H1 (cell line): Measurements from ENCODE around the gene TK2. TPM values are rescaled to one million over a fixed set of nuclear protein-coding genes. Genes with fewer than 3 reads are reported as not detected.

ENCODE experiments used
- CTCF ChIA-PET: fragments of 300-600 bp; sonication (Branson Sonifier 250); formaldehyde crosslinking; loops from one replicate; lab custom pipeline; 2021; ENCODE audit not compliant: partially characterized antibody; lab: Charles Lee
- POLR2A ChIA-PET: fragments of 300-600 bp; sonication (Branson Sonifier 250); formaldehyde crosslinking; loops from one replicate; lab custom pipeline; 2021; ENCODE audit warnings: inconsistent platforms; ENCODE audit not compliant: partially characterized antibody; lab: Charles Lee
- DNase-seq, 2 experiments: peaks; one replicate each; pipeline versions ENCODE4 v3.0.0 to v3.0.0-alpha.2; 2010 to 2022; ENCODE audit warnings: low spot score in 2 of 2, low read depth in 1 of 2, mixed read lengths in 1 of 2
- FAIRE-seq: peaks from 2 replicates; lab custom pipeline; 2011; peaks lifted over from hg19 to GRCh38; lab: Jason Lieb, UNC
- H2AFZ ChIP-seq: 2 replicates; pipeline ENCODE4 v1.8.1; 2012; ENCODE audit warnings: low read length, inconsistent platforms
- H2AK5ac ChIP-seq: 2 replicates; pipeline ENCODE4 v1.6.1; 2013; ENCODE audit warnings: low read depth, low read length
- H2BK120ac ChIP-seq: replicated peaks from 2 replicates; pipeline ENCODE3; 2013; ENCODE audit warnings: low read depth, low read length, inconsistent platforms
- H2BK12ac ChIP-seq: 2 replicates; pipeline ENCODE4 v1.6.1; 2013; ENCODE audit warnings: low read depth, low read length
- H2BK15ac ChIP-seq: 2 replicates; pipeline ENCODE4 v1.6.1; 2013; ENCODE audit warnings: low read length
- H2BK20ac ChIP-seq: 2 replicates; pipeline ENCODE4 v1.6.1; 2013; ENCODE audit warnings: low read length
- H2BK5ac ChIP-seq: 2 replicates; pipeline ENCODE4 v1.6.1; 2013; ENCODE audit warnings: low read depth, low read length
- H3K14ac ChIP-seq: 2 replicates; pipeline ENCODE4 v1.6.1; 2013; ENCODE audit warnings: inconsistent platforms; ENCODE audit not compliant: insufficient read length
- H3K18ac ChIP-seq: 2 replicates; pipeline ENCODE4 v1.6.1; 2013; ENCODE audit warnings: low read length; ENCODE audit errors: extremely low read depth
- H3K23ac ChIP-seq: 2 replicates; pipeline ENCODE4 v1.6.1; 2013; ENCODE audit warnings: inconsistent platforms; ENCODE audit not compliant: insufficient read length
- H3K23me2 ChIP-seq: 2 replicates; pipeline ENCODE4 v1.6.1; 2013; ENCODE audit warnings: low read depth, low read length
- H3K27ac ChIP-seq: 2 replicates; pipeline ENCODE4 v1.6.1; 2011; ENCODE audit warnings: low read depth, low read length, inconsistent platforms
- H3K27me3 ChIP-seq, 4 experiments: replicated peaks in 1 of 4; 1 replicate in 1 of 4; 2 replicates in 3 of 4; pipeline versions ENCODE4 v1.6.1 to v1.8.1; 2011 to 2013; ENCODE audit warnings: low read length in 3 of 4, mild to moderate bottlenecking in 3 of 4, inconsistent platforms in 2 of 4, mixed read lengths in 2 of 4, moderate library complexity in 1 of 4; ENCODE audit not compliant: control insufficient read depth in 3 of 4, insufficient read depth in 3 of 4; ENCODE audit errors: extremely low read depth in 1 of 4
- H3K36me3 ChIP-seq, 4 experiments: 2 replicates each; pipeline versions ENCODE4 v1.6.1 to v1.8.1; 2011 to 2013; ENCODE audit warnings: mild to moderate bottlenecking in 4 of 4, low read length in 3 of 4, moderate library complexity in 2 of 4, control low read depth in 1 of 4, inconsistent platforms in 1 of 4; ENCODE audit not compliant: insufficient read depth in 4 of 4, control insufficient read depth in 2 of 4
- H3K4ac ChIP-seq: replicated peaks from 2 replicates; pipeline ENCODE3; 2013; ENCODE audit warnings: low read length, low read depth, mixed read lengths, inconsistent platforms; ENCODE audit not compliant: insufficient read length
- H3K4me1 ChIP-seq, 4 experiments: replicated peaks in 1 of 4; 1 replicate in 1 of 4; 2 replicates in 3 of 4; pipeline versions ENCODE4 v1.6.1 to v1.8.1; 2011 to 2013; ENCODE audit warnings: low read length in 3 of 4, inconsistent platforms in 2 of 4, mixed read lengths in 1 of 4; ENCODE audit not compliant: insufficient read depth in 4 of 4, control insufficient read depth in 3 of 4
- H3K4me2 ChIP-seq, 2 experiments: 2 replicates each; pipeline versions ENCODE4 v1.6.1 to v1.8.1; 2011 to 2013; ENCODE audit warnings: low read depth in 2 of 2, low read length in 2 of 2, control low read depth in 1 of 2, inconsistent platforms in 1 of 2, mild to moderate bottlenecking in 1 of 2; ENCODE audit not compliant: insufficient read depth in 1 of 2
- H3K4me3 ChIP-seq, 4 experiments: fragments of 200-600, 300-600 bp in 1 of 4; sonication (generic), shearing (Covaris generic), sonication (Bioruptor Twin) in 1 of 4; 2 replicates each; pipeline versions ENCODE4 v1.5.1 to v1.8.1; 2011 to 2016; ENCODE audit warnings: low read length in 4 of 4, low read depth in 3 of 4, control low read depth in 2 of 4, inconsistent platforms in 2 of 4, mild to moderate bottlenecking in 2 of 4, mixed read lengths in 1 of 4, moderate library complexity in 1 of 4; ENCODE audit not compliant: insufficient read depth in 2 of 4; ENCODE audit errors: extremely low read depth in 1 of 4
- H3K56ac ChIP-seq: replicated peaks from 2 replicates; pipeline ENCODE3; 2013; ENCODE audit warnings: low read depth, mild to moderate bottlenecking, mixed read lengths, low read length, inconsistent platforms; ENCODE audit not compliant: insufficient read length
- H3K79me1 ChIP-seq: 2 replicates; pipeline ENCODE4 v1.6.1; 2013; ENCODE audit warnings: low read depth, low read length, control low read depth
- H3K79me2 ChIP-seq, 2 experiments: 2 replicates each; pipeline versions ENCODE4 v1.6.1 to v1.8.1; 2012 to 2013; ENCODE audit warnings: low read length in 2 of 2, mild to moderate bottlenecking in 2 of 2, inconsistent platforms in 1 of 2; ENCODE audit not compliant: insufficient read depth in 2 of 2, control insufficient read depth in 1 of 2
- H3K9ac ChIP-seq, 4 experiments: replicated peaks in 1 of 4; 1 replicate in 1 of 4; 2 replicates in 3 of 4; pipeline versions ENCODE4 v1.6.1 to v1.8.1; 2011 to 2013; ENCODE audit warnings: low read depth in 3 of 4, low read length in 3 of 4, control low read depth in 2 of 4, mild to moderate bottlenecking in 2 of 4, moderate library complexity in 2 of 4, inconsistent platforms in 1 of 4; ENCODE audit errors: extremely low read depth in 1 of 4
- H3K9me3 ChIP-seq, 2 experiments: 2 replicates each; pipeline versions ENCODE4 v1.6.1 to v1.8.1; 2012 to 2013; ENCODE audit warnings: mild to moderate bottlenecking in 2 of 2, moderate library complexity in 2 of 2, control low read depth in 1 of 2, inconsistent platforms in 1 of 2, low read depth in 1 of 2, low read length in 1 of 2, mixed read lengths in 1 of 2; ENCODE audit not compliant: insufficient read depth in 2 of 2
- H4K20me1 ChIP-seq, 2 experiments: replicated peaks in 1 of 2; 2 replicates each; pipeline versions ENCODE3 to v1.8.1; 2011 to 2013; ENCODE audit warnings: inconsistent platforms in 2 of 2, low read length in 2 of 2, mild to moderate bottlenecking in 1 of 2; ENCODE audit not compliant: insufficient read depth in 2 of 2, control insufficient read depth in 1 of 2
- H4K5ac ChIP-seq: 2 replicates; pipeline ENCODE4 v1.6.1; 2013; ENCODE audit warnings: low read length, low read depth, mixed read lengths, inconsistent platforms; ENCODE audit not compliant: insufficient read length
- H4K8ac ChIP-seq: 2 replicates; pipeline ENCODE4 v1.8.0; 2013; ENCODE audit warnings: mild to moderate bottlenecking, moderate library complexity, low read length, inconsistent platforms; ENCODE audit not compliant: insufficient read depth; ENCODE audit errors: extremely low read depth
- H4K91ac ChIP-seq: replicated peaks from 2 replicates; pipeline ENCODE3; 2013; ENCODE audit warnings: low read length, mixed read lengths, inconsistent platforms; ENCODE audit not compliant: insufficient read length
- ASH2L ChIP-seq: fragments of 200-600, 300-600 bp; sonication (generic); IDR thresholded peaks from one replicate; pipeline ENCODE4 v1.7.1; 2017; ENCODE audit warnings: low read length
- CEBPB ChIP-seq: IDR thresholded peaks from 2 replicates; pipeline ENCODE4 v1.6.1; 2012; ENCODE audit warnings: low read depth, low read length
- CTCF ChIP-seq, 3 experiments: IDR thresholded peaks; 1 replicate in 2 of 3; 2 replicates in 1 of 3; pipeline versions ENCODE4 v1.5.1 to v1.6.1; 2011; ENCODE audit warnings: low read length in 3 of 3, mild to moderate bottlenecking in 3 of 3, inconsistent platforms in 2 of 3, low read depth in 1 of 3, moderate library complexity in 1 of 3; ENCODE audit not compliant: insufficient read depth in 1 of 3; ENCODE audit errors: control extremely low read depth in 1 of 3
- EGR1 ChIP-seq: IDR thresholded peaks from 2 replicates; pipeline ENCODE4 v1.6.1; 2011; ENCODE audit warnings: low read depth, low read length, borderline replicate concordance
- JUN ChIP-seq: IDR thresholded peaks from 2 replicates; pipeline ENCODE4 v1.6.1; 2011; ENCODE audit warnings: low read depth, mild to moderate bottlenecking, improper control_type of control experiment, low read length
- KDM4A ChIP-seq: IDR thresholded peaks from one replicate; pipeline ENCODE4 v1.7.1; 2012; ENCODE audit warnings: low read depth, mild to moderate bottlenecking, moderate library complexity, low read length, inconsistent platforms; ENCODE audit not compliant: severe bottlenecking
- NRF1 ChIP-seq: IDR thresholded peaks from 2 replicates; pipeline ENCODE4 v1.6.1; 2011; ENCODE audit warnings: mild to moderate bottlenecking, low read depth, low read length, improper control_type of control experiment
- POLR2A ChIP-seq, 2 experiments: IDR thresholded peaks; 1 replicate in 1 of 2; 2 replicates in 1 of 2; pipeline ENCODE4 v1.6.1; 2011; ENCODE audit warnings: low read depth in 2 of 2, low read length in 2 of 2, mild to moderate bottlenecking in 2 of 2; ENCODE audit errors: control extremely low read depth in 1 of 2
- SIX5 ChIP-seq: IDR thresholded peaks from 2 replicates; pipeline ENCODE4 v1.6.1; 2011; ENCODE audit warnings: mild to moderate bottlenecking, low read depth, low read length
- TAF7 ChIP-seq: optimal IDR thresholded peaks from 2 replicates; pipeline ENCODE3; 2011; ENCODE audit warnings: low read depth, mild to moderate bottlenecking, inconsistent platforms, low read length, moderate library complexity, borderline replicate concordance
- WGBS, 2 experiments: shearing (Covaris generic) in 1 of 2; methylation state at CpG; one replicate each; pipeline versions ENCODE4 v1.1.6 to v1.1.7; 2013 to 2015; ENCODE audit warnings: low lambda C conversion rate in 2 of 2, mixed read lengths in 2 of 2, inconsistent platforms in 1 of 2, low coverage in 1 of 2, missing lambda C conversion rate in 1 of 2; ENCODE audit not compliant: insufficient replicate concordance in 2 of 2, insufficient coverage in 1 of 2, insufficient read length in 1 of 2; ENCODE audit errors: extremely low coverage in 1 of 2, missing lambda C conversion rate in 1 of 2; 5-methylcytosine and 5-hydroxymethylcytosine counted together
- polyA plus RNA-seq, 7 experiments: library from polyadenylated mRNA; depleted of rRNA in 3 of 7; stranded (reverse) in 5 of 7; unstranded in 2 of 7; fragments of >200 nt in 5 of 7; fragments of 200-250 nt in 2 of 7; gene quantifications; 1 replicate in 5 of 7; 2 replicates in 1 of 7; 4 replicates in 1 of 7; pipeline versions ENCODE4 v1.2.1 to v1.2.3, GENCODE V29; 2011 to 2013; ENCODE audit warnings: missing spikeins in 2 of 7, mixed read lengths in 2 of 7
- total RNA-seq: library from RNA; stranded (reverse); fragmentation: NEBNext Ultra II Directional; extraction: Animal tissue kit (Norgen Biotek cat#: 25700); gene quantifications from 2 replicates; pipeline ENCODE4 v1.2.1, GENCODE V29; 2021
- TF ChIP-seq, protein P1 (sequence below): IDR thresholded peaks from 2 replicates; pipeline ENCODE4 v1.6.1; 2011; ENCODE audit warnings: low read depth, mild to moderate bottlenecking, low read length; ENCODE audit not compliant: insufficient read depth

The TK2 gene
- total and polyA plus RNA-seq, 2 of the 8 experiments (the other 6 are each of a cell fraction or from before 2014, with no cell fraction given), result 2.7 to 3.6 TPM

DNA sequence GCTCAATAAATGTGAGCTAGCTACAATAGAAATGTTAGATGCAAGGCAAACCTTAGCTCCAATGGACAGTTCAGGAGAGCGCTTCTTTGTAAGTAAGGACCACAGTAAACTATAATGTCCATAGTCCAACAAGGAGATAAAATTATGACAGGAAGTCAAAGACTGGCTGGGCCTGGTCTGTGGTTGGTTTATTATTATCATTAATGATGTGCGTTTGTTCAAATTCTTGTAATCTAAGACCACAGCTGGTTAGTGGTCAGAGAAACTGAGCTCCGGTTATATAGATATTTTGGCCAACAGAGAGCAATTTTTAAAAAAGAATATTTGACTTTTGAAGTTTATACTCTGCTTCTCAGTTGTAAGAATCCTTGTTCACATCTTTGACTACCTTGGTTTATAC, 24.6 kb upstream of the TK2 start:
- no peak overlapping the region for H3K56ac ChIP-seq
- no peaks in the 10 kb centered on the region for H4K20me1 ChIP-seq
- WGBS, 2 experiments, result 89% methylated on average over 3 of the region's 3 CpGs; no CpG with 5 or more reads in 1 of the 2 experiments
- no peak overlapping the region for H3K14ac ChIP-seq
- no peak overlapping the region for H2BK15ac ChIP-seq
- H2AK5ac ChIP-seq, result no peak overlapping the region
- H2BK5ac ChIP-seq, result no peak overlapping the region
- H3K9ac ChIP-seq, result no peak overlapping the region
- no peak overlapping the region for H3K4me3 ChIP-seq
- H2BK20ac ChIP-seq, result no peak overlapping the region
- H3K23ac ChIP-seq, result no peak overlapping the region
- no peaks in the 10 kb centered on the region for H3K79me1 ChIP-seq
- no peak overlapping the region for H4K5ac ChIP-seq
- no peak overlapping the region for H2BK120ac ChIP-seq
- no peak overlapping the region for H3K4me2 ChIP-seq
- H3K4ac ChIP-seq, result no peak overlapping the region
- H3K4me1 ChIP-seq, result peaks cover 0 to 10% (median 3%) of the 10 kb centered on the region in 4 experiments; a peak in 6 of 7 replicates
- no peaks in the 10 kb centered on the region for H3K79me2 ChIP-seq
- no peaks in the 10 kb centered on the region for H3K9me3 ChIP-seq
- no peak for FAIRE-seq
- no peak for DNase-seq
- no peak overlapping the region for H2AFZ ChIP-seq
- no peaks in the 10 kb centered on the region for H3K36me3 ChIP-seq
- POLR2A ChIA-PET, result interaction anchor here (0.6 to 1.3 kb wide), 2 partner anchors 9 to 945 kb away, joined by 3 read pairs; no protein-coding TSS in a partner anchor
- H3K18ac ChIP-seq, result no peak overlapping the region
- H3K27me3 ChIP-seq, result peaks cover 15 to 22% (median 22%) of the 10 kb centered on the region in 4 experiments
- H4K91ac ChIP-seq, result no peak overlapping the region
- CTCF ChIA-PET, result interaction anchor here (1.5 to 6.8 kb wide), 5 partner anchors 9 to 27 kb away, joined by 4 to 30 read pairs (median 5); no protein-coding TSS in a partner anchor
- H2BK12ac ChIP-seq, result no peak overlapping the region
- peaks cover 4% of the 10 kb centered on the region for H3K23me2 ChIP-seq
- no peak overlapping the region for H3K27ac ChIP-seq
- H4K8ac ChIP-seq, result no peak overlapping the region
- no peak for TF ChIP-seq EGR1
- no peak for TF ChIP-seq KDM4A
- TF ChIP-seq ASH2L, result no peak
- TF ChIP-seq CTCF (IDR thresholded peaks at IDR 0.05; ENCODE audit: control extremely low read depth in 1 of 3, insufficient read depth in 1 of 3, low read depth in 1 of 3, low read length in 3 of 3), result no peak
- TF ChIP-seq TAF7, result no peak
- no peak for TF ChIP-seq JUN
- TF ChIP-seq SIX5, result no peak
- no peak for TF ChIP-seq POLR2A (IDR thresholded peaks at IDR 0.05; ENCODE audit: control extremely low read depth in 1 of 2, low read depth in 2 of 2, low read length in 2 of 2)
- TF ChIP-seq, protein P1, sequence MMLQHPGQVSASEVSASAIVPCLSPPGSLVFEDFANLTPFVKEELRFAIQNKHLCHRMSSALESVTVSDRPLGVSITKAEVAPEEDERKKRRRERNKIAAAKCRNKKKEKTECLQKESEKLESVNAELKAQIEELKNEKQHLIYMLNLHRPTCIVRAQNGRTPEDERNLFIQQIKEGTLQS, result no peak
- TF ChIP-seq NRF1, result no peak
- no peak for TF ChIP-seq CEBPB
